Measurements from ENCODE around the gene STX2.

STX2 gene

DNA sequence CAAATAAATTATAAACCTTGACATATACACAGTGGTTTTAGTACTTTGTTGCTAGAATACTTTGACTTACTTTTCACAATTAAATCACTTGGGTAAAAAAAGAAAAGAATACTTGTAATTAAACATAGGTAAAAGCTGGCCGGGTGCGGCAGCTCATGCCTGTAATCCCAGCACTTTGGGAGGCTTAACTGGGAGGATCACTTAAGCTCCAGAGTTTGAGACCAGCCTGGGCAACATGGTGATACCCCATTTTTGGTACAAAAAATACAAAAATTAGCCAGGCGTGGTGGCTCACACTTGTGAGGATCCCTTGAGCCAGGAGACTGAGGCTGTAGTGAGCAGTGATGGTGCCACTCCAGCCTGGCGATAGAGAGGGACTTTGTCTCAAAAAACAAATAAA lies 7.8 kb downstream of the STX2 start:
- DNase-seq (ENCODE audit: low spot score): no peak

DNA sequence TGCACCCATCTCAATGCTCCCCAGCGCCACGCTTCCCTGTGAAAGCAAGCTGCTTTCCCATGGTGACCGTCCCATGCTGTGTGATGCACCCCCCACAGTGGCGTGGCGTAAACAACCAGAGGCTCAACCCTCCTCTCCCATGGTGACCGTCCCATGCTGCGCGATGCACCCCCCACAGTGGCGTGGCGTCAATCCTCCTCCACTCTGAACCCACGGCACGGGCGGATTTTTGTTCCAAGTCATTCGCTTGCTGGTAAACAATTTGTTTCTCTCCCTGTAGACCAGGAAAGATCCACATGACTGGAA lies 8.9 kb downstream of the STX2 start:
- DNase-seq (ENCODE audit: low spot score): no peak

DNA sequence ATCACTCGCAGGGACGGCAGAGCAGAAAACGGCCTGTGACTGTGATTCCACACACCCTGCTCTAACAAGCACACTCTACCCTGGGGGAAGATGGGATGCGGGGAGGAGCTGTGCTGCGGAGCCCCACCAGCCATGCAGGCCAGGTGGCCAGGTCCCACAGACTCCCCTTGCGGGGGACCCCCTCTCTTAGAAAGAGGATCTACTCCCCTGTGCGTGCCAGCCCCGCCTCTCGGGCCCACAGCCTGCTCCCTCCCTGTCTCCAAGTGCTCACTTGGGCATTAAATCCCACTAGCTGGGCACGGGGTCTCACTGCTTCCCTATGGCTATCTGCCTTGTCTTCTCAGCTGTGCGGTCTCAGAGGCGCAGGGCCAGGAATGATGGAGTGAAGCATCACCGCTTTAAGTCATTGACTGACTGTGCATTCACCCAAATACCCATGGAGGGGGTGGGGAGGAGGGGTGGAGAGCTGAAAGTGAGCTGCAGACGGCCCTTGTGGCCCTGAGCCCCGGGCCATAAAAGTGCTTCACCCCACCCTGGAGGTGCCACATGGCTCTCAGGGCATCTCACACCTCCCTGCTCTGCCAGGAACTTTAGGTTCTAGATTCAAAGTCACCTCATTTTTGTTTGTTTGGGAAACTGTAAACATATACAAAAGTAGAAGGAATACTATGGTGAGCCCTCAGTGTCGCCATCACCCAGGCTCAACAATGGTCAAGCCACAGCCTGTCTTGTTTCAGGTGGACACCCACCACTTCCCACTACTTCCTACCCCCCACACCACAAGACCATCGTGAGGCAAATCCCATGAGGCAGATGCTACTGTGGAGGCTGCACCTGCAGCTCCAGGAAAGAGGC lies 9.4 kb downstream of the STX2 start:
- DNase-seq (ENCODE audit: low spot score): no peak

GRCh38 chr12:130828895-130829294 lies 10.2 kb downstream of the STX2 start:
- no peak for DNase-seq (ENCODE audit: low spot score)

- DNase-seq (ENCODE audit: low spot score): no peak
These were observed 11.6 kb downstream of the STX2 start for GRCh38 chr12:130827432-130827831.

DNA sequence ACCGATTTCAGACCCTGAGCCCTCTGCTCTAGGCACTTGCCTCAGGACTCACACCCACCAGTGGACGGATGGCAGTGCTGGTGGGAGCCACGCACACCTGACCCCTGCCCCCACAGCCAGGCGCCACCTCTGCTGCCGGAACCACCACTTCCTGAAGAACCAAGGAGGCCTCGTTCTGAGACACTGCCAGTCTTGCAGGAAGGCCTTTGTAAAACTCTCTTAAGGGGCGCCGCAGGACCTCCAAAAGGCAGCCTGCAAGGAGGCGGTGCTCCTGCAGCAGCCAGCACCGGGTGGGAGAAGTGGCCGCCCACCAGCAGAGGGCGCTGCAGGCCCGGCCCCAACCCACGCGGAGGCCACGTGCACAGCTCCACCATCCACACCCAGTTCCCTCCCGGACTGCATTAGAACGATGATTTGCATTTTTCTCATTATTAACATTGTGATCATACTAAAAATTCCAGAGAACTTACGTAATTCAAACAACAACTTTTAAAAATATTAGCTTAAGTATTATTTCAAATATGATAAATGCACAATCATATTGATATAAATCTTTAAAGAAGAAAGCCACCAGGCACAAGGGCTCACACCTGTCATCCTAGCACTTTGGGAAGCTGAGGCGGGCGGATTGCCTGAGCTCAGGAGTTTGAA lies 12.8 kb downstream of the STX2 start:
- peak; percentile 42 for DNase-seq (ENCODE audit: low spot score)

DNA sequence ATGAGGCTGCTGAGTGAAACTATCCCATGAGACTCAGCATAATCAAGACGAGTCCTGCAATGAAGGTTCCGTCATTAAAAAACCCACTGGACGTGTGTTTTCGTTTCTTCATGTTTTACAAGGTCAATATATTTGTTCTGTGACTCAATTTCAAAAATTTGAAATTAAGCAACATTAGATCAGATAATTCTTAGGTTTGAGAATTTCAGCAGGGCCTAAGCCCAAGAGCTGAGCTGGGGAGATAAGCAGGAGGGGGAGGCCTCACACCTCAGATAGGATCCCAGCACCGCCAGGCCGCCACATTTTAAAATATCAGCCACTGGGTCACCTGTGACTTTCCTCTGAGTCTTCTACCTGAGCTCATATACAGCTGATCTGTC lies 13.3 kb downstream of the STX2 start:
- no peak for DNase-seq (ENCODE audit: low spot score)

DNA sequence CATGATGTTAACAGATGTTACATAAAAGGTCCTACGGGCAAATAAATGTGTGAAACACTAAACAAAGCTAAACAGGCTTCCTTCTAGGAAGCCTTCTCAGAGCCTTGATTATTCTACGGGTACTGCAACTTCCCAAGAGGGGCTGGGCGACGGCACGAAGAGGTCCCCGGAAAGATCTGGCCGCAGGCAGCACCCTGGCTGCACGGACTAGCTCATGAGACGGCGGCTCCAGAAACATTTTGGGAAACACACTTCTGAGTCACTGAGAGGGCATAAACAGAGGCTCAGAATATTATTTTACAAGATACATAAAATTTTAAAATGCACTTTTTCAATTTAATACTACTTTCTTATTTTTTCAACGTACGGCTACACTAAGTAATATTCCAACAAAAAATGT lies 19.4 kb downstream of the STX2 start:
- DNase-seq (ENCODE audit: low spot score): no peak

DNA sequence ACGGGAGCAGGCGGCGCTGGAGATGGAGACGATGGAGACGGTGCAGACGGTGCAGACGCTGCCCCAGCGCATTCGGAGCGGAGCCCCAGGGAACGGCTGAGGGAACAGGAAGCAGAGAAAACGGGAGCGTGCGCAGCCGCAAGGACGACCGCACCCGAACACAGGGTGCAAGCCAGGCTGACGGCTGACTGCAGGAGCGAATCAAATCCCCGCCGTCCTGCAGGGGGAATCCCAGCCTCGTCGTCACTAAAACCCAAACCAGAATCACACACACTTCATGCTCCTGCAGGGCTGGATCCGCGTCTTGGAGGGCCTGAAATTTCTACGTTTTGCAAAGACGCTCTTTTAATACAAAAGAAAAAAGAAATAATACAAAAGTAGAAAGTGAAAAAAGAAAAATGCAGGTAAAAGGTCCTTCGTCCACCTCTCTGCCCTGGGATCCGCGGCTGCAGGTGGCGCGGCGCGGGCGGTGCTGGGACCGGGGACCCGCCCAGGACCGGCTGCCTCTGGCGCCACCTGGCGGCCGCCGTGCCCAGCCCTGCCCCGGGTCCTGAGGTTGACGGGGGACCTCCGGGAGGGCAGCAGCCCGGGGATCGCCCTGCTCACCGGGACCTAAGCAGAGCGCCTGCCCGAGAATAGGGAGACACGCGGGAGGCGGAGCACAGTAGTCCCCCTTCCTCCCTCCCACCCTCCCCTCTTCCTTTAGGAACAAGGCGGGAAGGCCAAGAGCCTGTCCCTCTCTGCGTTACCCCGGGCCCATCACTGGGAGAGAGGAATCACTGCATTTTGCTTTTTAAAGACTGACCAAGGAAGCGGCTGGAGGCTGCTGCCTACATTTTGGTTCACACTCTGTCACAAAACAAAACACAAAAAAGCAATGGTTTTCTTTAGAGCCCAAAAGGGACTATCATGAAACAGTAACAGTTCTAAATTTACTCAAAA lies 20.1 kb downstream of the STX2 start:
- peak; percentile 26 for DNase-seq (ENCODE audit: low spot score)

GRCh38 chr12:130818272-130818634 lies 20.8 kb downstream of the STX2 start:
- DNase-seq (ENCODE audit: low spot score): no peak

GRCh38 chr12:130817804-130818203 lies 21.2 kb downstream of the STX2 start:
- DNase-seq (ENCODE audit: low spot score): no peak

DNA sequence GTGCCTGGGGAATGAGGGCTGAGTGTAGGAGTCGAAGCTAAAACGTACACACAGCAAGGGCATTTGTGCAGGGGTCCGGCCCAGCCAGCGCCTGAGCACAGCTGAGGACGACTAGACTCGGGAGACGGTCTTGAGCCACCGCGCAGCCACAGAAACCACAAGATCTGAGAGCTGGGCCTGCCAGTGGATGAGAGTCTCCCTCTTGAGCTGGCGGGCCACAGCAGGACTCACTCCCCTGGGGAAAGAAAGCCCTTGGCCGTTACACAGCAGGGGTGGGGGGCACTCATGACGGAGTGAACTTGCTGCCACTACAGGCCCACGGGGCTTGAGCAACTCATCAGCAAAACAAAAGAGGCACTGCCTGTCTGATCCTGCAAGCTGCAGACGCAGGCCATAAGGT lies 23.0 kb downstream of the STX2 start:
- no peak for DNase-seq (ENCODE audit: low spot score)

DNA sequence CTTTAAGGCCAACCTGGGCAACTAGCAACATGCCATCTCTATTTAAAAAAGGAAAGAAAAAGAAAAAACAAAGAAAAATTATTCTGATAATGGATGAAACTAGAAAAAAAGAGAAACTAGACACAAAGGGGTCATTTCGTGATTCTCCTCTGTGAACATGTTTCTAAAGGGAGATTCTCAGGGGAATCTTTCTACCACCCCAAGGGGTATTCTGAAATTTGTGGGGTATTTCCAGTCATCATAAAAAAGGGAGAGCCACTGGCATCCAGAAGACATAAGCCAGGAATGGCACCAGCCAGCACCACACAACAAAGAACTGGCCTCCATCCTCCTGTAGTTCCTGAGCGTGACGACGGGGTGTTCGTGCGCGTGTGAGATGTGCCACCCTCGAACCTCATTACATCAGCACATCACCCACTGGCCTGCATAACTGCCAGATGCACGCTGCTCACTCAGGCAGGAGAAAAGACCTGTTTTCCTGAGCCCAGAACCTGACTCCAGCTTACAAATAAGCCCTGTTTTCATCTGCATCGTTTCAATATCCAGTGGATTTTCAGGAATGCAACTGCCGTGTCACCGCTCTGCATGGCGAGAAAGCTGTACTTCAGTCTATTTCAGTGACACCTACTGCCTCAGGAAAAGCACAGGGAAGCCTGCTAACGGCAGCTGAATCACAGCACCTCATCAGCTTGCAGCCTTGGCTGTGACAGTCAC lies 23.9 kb downstream of the STX2 start:
- DNase-seq (ENCODE audit: low spot score): no peak

DNA sequence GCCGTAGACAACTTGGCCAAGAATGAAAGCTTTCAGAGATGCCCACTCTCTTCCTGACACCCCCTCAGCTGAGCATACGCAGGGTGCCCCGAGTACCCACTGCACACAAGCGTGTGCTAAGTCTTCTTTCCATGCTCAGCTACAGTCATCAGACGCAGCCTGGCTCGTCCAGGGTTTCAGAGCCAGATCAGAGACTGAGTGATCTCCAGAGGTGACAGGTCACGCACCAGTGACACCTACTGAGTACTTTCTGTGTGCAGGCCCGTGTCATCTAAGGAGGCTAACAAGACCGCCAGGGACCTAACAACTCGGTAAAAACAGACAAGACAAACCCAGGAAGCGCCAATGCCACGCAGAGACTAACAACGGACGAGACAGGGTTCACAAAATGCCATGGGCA lies 25.1 kb downstream of the STX2 start:
- no peak for DNase-seq (ENCODE audit: low spot score)

- DNase-seq (ENCODE audit: low spot score): no peak
These were observed 25.6 kb downstream of the STX2 start for GRCh38 chr12:130813436-130813835.

GRCh38 chr12:130809791-130810190 lies 29.3 kb downstream of the STX2 start:
- no peak for DNase-seq (ENCODE audit: low spot score)

DNA sequence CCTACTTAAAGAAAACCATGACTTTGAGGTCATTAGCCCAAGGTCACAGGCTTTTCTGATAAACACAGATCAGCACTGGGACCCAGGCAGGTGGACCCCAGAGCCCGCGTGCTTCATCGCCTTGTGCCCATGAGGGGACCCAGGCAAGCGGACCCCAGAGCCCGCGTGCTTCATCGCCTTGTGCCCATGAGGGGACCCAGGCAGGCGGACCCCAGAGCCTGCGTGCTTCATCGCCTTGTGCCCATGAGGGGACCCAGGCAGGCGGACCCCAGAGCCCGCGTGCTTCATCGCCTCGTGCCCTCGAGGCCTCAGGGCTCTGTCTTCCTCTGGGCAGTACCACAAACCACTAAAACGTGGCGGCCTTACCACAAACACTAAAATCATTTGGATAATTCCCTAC lies 31.7 kb downstream of the STX2 start:
- DNase-seq (ENCODE audit: low spot score): no peak

DNA sequence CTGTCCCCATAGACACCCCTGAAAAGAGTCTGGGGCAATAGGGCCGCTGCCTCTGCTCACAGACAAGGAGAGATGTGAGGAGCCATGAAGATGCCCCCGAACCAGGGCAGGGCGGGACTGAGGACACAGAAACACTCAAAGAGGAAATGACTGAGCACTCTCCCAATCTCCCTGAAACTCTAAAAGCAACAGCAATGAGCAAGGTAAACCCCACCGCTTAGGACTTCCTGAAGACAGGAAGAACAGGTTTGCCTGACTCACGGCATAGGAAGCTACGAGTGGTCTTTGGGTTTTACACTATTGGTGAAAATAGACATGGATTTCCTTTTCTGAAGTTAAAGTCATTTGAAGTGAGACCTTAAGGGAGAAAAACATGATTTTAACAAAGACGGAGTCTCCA lies 32.5 kb downstream of the STX2 start:
- DNase-seq (ENCODE audit: low spot score): no peak

DNA sequence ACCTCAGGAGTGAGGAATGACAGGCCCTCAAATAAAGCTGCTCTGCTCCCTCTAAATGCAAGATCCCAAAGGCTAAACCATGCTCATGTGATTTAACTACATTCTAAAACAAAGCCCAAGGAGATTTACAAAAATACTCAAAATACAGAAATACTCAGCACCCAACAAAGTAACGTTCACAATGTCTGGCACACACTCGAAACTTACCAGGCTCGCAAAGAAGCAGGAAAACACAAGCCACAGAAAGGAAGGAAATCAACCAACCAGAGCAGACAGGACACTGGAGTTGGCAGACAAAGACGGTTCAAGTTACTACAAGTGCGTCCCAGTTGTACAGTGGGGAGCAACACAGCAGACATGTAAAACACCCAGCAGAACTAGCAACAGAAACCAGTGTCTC lies 33.4 kb downstream of the STX2 start:
- DNase-seq (ENCODE audit: low spot score): no peak

DNA sequence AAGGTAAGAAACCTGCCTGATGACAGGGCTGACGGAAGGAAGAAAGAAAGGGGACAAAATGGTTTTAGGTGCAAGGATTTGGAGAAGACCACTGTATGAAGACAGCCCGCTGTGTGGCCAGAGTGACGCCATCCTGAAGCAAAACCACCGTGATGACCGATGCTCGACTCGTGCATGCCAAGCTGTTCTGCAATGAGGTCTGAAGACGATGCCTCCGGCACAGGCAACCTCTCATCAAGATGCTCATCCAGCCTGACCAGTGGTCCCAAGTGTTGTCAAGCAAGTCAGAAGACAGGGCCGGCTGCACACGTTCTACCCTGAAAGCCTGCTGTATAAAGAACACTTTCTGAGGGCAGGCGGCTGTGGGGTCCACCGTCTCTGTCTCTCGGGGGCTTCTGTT lies 34.8 kb downstream of the STX2 start:
- no peak for DNase-seq (ENCODE audit: low spot score)

DNA sequence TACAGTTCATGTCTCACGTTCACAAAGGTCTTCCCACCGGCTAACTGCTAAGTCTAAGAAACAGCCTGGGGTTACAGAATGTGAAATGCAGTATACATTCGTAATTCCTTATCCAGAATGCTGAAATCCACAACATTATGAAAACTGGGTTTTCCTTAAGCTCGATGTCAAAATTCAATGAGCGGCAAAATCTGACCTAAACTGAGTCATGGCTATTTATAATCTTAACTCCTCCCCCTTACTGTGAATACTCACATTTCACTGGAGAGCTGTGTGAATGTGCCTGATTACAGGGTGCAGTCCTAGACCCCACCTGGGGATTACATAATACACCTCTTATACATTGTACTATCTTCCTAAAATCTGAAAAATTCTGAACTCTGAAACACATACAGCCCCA lies 35.3 kb downstream of the STX2 start:
- DNase-seq (ENCODE audit: low spot score): no peak

DNA sequence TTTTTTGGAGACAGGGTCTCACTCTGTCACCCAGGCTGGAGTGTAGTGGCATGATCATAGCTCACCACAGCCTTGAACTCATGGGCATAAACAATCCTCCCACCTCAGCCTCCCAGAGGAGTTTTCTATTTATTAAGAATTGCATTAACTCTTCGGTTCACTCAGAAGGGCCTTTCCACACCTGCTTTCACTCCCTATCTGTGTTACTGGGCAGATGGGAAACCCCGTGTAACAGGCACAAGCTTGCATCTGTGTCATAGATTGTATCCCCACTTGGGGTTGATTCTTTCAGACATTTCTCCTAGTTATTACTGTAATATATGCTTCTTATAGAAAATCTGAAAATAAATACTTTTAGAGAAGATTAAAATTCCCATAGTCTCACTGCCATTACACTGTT lies 38.7 kb downstream of the STX2 start:
- no peak for DNase-seq (ENCODE audit: low spot score)
